C4-2B (cell line): ENCODE data around the gene ME3.
"Not testable (repeated sequence)": the region's sequence is repeated elsewhere in the genome, so short reads cannot be mapped to it uniquely, and the experiment has no call there.

ENCODE experiments used
- H3K27ac ChIP-seq: fragments of 450-650 bp; 2 replicates; pipeline ENCODE4 v1.5.1; 2017
- ZFX ChIP-seq: fragments of 450-650 bp; IDR thresholded peaks from 2 replicates; pipeline ENCODE4 v1.6.1; 2017
- TF ChIP-seq, protein P1 (sequence below): fragments of 450-650 bp; conservative IDR thresholded peaks from 2 replicates; pipeline ENCODE4 v1.5.1; 2017; ENCODE audit warnings: mild to moderate bottlenecking

The ME3 gene

DNA sequence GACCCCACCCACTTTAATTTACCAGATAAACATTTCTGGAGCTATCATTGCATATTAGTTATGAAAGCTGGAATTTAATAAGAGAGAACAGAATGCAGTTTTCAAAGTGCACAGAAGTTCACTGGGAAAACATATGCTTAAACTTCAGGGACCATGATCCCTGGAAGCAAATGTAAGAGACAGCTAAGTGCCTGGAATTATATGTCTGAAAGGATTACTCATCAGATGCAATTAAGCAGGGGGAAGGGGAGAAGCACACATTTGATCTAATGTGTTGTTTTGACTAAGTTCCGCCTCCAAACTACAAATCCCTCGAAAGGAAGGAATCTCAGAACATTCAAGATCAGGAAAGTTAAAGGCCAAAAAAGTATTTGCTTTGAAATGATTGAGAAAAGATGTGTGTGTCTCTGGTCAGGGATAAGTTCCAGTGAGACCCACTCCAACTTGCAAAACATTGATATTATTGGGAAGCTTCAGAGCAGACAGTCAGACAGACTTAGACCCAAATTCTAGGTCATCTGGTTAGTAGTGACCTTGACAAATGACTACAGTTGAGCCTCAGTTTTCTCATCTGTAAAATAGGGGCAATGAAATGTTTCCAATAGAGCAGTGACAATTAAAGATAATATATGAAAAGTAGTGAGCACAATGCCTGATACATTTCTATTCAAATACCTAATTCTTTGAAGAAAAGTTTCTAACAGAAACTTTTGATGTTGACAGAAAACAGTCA lies 147.6 kb downstream of the ME3 start:
- TF ChIP-seq, protein P1, sequence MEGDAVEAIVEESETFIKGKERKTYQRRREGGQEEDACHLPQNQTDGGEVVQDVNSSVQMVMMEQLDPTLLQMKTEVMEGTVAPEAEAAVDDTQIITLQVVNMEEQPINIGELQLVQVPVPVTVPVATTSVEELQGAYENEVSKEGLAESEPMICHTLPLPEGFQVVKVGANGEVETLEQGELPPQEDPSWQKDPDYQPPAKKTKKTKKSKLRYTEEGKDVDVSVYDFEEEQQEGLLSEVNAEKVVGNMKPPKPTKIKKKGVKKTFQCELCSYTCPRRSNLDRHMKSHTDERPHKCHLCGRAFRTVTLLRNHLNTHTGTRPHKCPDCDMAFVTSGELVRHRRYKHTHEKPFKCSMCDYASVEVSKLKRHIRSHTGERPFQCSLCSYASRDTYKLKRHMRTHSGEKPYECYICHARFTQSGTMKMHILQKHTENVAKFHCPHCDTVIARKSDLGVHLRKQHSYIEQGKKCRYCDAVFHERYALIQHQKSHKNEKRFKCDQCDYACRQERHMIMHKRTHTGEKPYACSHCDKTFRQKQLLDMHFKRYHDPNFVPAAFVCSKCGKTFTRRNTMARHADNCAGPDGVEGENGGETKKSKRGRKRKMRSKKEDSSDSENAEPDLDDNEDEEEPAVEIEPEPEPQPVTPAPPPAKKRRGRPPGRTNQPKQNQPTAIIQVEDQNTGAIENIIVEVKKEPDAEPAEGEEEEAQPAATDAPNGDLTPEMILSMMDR: no peak
- no peak for TF ChIP-seq ZFX
- no peak overlapping the region for H3K27ac ChIP-seq

DNA sequence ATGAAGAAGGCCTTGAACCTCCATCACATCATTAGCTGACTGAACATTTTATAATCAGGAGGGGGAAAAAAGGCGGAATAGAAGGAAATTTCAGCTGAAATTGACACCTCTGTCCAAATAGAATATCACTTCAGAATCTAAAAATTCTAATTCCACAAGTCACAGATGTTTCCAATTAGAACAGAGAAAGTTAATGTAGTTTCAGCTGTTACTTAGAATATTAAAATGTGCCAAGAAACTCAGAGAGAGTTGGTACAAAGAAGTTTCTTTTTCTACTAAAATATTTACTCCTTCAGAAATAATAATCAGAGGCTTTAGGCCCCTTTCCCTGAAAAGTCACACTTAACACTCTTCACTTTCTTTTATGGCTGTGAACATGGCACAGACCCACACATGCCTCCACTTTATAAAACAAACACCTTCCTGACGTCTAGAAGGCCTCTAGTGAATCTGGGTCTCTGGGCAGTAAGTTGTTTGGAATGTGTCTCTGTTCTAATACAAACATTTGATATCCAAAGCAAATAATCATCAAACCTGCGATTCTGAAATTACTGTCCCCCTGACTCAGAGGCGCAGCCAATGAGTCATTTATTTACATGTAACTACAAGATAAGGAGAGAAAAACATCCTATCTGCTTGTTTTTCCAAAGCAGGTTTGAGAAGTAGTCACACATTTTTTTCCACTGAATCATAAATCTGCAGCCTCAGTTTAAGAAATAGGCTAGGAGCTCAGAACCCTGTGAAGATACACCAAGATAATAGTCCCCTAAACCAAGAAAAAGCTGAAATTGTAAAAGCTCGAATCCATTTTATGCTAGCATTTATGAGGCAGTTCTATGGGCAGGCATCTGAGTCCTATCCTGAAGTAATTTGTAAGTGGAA lies 148.4 kb downstream of the ME3 start:
- H3K27ac ChIP-seq: no peak overlapping the region
- TF ChIP-seq, protein P1: no peak
- TF ChIP-seq ZFX: no peak

DNA sequence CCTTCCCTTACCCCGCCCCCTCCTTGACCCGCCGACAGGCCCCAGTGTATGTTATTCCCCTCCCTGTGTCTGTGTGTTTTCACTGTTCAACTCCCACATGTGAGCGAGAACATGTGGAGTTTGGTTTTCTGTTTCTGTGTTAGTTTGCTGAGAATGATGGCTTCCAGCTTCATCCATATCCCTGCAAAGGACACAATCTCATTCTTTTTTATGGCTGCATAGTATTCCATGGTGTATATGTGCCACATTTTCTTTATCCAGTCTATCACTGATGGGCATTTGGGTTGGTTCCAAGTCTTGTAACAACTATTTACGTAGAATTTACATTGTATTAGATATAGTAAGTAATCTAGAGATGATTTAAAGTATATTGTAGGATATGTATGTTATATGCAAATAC lies 149.9 kb downstream of the ME3 start:
- not testable (repeated sequence) for H3K27ac ChIP-seq

DNA sequence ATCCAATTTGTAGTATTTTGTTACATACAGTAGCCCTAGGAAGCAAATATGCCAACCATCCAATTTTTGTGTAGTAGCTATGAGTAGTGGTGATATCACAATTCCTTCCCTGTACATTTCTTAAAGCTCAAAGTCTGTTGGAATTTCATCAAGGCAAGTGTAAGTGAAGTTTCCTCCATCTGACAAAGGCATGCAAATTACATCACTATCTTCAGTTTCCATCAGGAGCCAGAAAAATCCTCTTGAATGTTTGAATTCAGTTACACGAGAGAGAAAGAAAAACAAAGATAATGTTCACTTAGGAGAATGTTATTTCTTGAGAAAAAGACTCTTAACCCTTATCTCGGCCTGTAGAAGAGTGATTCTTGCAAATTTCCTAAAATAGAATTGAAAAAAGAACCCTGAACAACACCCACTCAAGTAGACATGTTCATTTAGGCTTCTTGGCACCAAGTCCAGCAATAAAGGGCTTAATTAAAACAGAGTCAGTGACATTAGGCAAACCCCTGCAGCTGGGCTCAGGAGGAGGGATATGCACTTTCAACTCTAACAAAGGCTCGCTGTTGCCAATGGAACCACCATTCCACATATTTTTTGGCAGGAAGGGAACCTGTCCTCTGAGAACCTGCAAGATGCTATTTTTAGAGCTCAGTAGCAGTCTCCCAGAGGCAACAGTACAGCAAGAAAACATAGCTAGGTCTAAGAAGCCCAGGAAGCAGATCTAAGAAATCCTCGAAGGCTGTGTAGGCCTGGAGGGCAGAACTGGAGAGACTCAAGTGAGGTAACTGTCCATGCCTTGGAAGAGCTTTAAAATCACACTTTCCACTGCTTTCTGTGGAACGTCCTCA lies 153.1 kb downstream of the ME3 start:
- no peak overlapping the region for H3K27ac ChIP-seq
- TF ChIP-seq ZFX: no peak

DNA sequence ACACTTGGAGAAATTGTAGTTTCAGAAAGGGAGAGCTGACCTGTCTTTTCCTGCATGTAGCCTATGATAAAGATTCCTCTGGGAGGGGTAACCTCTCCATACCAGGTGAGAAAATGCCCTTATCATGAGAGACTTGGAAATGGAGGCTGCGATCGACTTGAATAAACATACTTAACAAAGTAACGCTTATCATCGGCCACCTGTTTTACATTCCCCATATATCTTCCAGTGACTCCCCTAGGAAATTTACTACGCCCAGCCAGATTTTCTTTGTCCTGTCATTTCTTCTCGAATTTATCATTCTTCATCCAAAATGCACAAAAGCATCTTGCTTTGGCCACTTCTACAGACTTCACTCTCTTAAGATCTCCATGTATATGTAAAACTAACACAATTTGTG lies 154.2 kb downstream of the ME3 start:
- TF ChIP-seq, protein P1: no peak
- TF ChIP-seq ZFX: no peak
- no peak overlapping the region for H3K27ac ChIP-seq

DNA sequence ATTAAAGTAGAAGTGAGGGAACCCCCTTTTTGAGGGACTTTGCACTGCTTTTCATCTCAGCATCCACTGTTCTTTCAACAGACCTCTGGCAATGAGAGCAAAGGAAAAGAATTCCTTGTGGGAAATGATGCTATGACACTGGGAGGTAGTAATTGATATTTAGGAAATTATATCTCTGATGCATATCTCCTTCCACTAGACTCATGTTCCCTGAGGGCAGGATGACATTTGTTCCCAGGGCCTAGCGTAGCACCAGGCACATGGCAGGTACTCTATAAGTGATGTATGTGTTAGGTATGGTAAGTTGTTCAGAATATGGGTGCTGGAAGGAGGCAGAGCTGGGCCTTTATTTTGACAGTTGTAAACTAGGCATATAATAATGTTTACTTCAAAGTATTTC lies 154.9 kb downstream of the ME3 start:
- H3K27ac ChIP-seq: no peak overlapping the region
- TF ChIP-seq, protein P1: no peak
- no peak for TF ChIP-seq ZFX

DNA sequence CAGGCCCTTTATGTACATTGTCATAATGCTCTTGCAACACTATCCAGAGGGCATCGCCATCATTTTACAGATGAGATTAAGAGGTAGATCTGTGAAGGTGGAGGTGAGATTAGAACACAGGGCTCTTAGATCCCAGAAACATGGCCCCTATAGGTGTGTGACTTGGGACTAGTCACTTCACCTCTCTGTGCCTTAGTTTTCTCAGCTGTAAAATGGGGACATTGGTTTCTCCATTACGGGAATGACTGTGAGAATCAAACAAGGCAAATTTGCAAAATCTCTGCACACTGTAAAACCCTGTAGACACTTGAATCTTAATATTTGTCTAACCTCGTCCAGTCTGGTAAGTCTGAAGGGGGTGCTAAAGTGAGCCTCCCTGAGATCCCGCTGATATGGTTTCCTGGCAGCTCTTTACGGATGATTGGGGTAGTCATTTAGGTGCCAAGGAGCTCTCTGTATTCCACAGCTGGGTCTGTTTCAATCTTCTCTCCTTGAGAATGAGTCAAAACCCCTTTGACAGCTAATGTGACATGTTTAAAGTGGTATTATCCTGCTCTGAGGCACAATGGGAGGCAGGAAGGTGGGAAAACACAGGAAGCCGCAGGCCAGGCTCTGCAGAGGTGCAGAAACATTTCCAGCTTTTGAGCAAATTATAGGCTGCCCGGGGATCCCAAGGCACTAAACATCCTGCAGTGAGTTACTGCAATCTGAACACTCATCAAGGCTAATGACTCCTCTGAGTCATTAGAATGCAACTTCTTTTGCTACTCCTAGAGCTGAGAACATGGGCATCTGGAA lies 156.9 kb downstream of the ME3 start:
- TF ChIP-seq, protein P1: no peak
- no peak for TF ChIP-seq ZFX
- H3K27ac ChIP-seq: no peak overlapping the region
